CD4-positive, alpha-beta T cell treated with Interleukin-6 at 100 ng/mL for 8 hours (primary cell): ENCODE data around the gene CDC20.

Experiments used
- DNase-seq: peaks from one replicate; pipeline ENCODE4 v3.0.0-alpha.2; 2020; ENCODE audit warnings: mixed read lengths, low spot score

CDC20 gene

GRCh38 chr1:43329995-43330751 lies 28.6 kb upstream of the CDC20 start:
- no peak for DNase-seq

- DNase-seq = no peak
Observed at GRCh38 chr1:43331688-43332087, 27.1 kb upstream of the CDC20 start.

- DNase-seq = no peak
Observed at GRCh38 chr1:43334453-43335205, 24.2 kb upstream of the CDC20 start.

- no peak for DNase-seq
Observed at GRCh38 chr1:43337588-43337987, 21.2 kb upstream of the CDC20 start, which contains the start of gene MPL. Gene MPL (plus strand): TSS chr1:43337818. CDS start chr1:43337849, 31 bp downstream.

- DNase-seq = no peak
Observed at GRCh38 chr1:43338001-43338400, 20.8 kb upstream of the CDC20 start.

GRCh38 chr1:43339584-43340232 lies 19.1 kb upstream of the CDC20 start:
- no peak for DNase-seq

GRCh38 chr1:43340559-43340958 lies 18.2 kb upstream of the CDC20 start:
- no peak for DNase-seq

GRCh38 chr1:43344267-43344850 lies 14.4 kb upstream of the CDC20 start:
- DNase-seq = no peak

- no peak for DNase-seq
Observed at GRCh38 chr1:43345120-43345519, 13.7 kb upstream of the CDC20 start.

- DNase-seq = no peak
Observed at GRCh38 chr1:43346636-43347035, 12.1 kb upstream of the CDC20 start.

- DNase-seq = no peak
Observed at GRCh38 chr1:43348343-43348808, 10.4 kb upstream of the CDC20 start.

- peak; percentile 58 for DNase-seq
Observed at GRCh38 chr1:43348809-43349593, 9.8 kb upstream of the CDC20 start.

- DNase-seq = no peak
Observed at GRCh38 chr1:43349594-43350306, 9.0 kb upstream of the CDC20 start.

GRCh38 chr1:43350976-43351375 lies 7.8 kb upstream of the CDC20 start:
- DNase-seq = no peak

GRCh38 chr1:43351421-43352350 lies 7.1 kb upstream of the CDC20 start:
- DNase-seq = no peak

GRCh38 chr1:43352351-43352705 lies 6.5 kb upstream of the CDC20 start:
- DNase-seq = no peak

GRCh38 chr1:43352881-43353280 lies 5.9 kb upstream of the CDC20 start:
- DNase-seq = no peak

- no peak for DNase-seq
Observed at GRCh38 chr1:43354471-43354870, 4.3 kb upstream of the CDC20 start.

GRCh38 chr1:43354936-43355335 lies 3.8 kb upstream of the CDC20 start:
- DNase-seq = no peak

GRCh38 chr1:43357251-43357650 lies 1.5 kb upstream of the CDC20 start:
- DNase-seq = no peak
